SH-SY5Y (cell line): ENCODE data around the gene PPP1R7.

Experiments
- GATA2 ChIP-seq: IDR thresholded peaks from 2 replicates; pipeline ENCODE4 v1.6.1; 2011; ENCODE audit warnings: mild to moderate bottlenecking, low read depth, low read length
- GATA3 ChIP-seq: IDR thresholded peaks from 2 replicates; pipeline ENCODE4 v1.6.1; 2011; ENCODE audit warnings: low read depth, mild to moderate bottlenecking, low read length, moderate library complexity

- TF ChIP-seq GATA2 (no peak), GATA3 (no peak)
These were observed 76.7 kb downstream of the PPP1R7 start for GRCh38 chr2:241226723-241227572.
